ENCODE measurements around the gene PDE11A. TPM values are rescaled to one million over a fixed set of nuclear protein-coding genes. Genes with fewer than 3 reads are reported as not detected.

Gene PDE11A
- total RNA-seq, 2 donors from 2014 or later = not detected

DNA sequence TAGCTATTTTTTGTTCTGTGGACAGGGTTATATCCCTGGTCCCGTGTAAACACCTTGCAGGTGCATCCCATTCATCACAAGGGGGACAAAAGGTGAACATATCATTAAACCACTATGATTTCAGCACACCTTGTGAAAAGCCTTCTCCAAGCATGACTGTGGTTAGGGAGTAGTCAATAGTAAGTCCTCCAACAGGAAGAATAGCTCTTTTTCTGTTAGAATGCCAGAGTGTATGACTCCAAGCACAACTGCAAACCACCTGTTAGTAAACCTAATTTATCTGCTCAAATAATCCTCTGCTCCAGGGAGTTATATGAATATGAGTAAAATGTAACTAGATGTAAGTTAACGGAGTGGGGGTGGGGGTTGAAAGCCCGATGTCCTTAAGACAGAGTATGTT, 439.5 kb downstream of the PDE11A start:
- DNase-seq = no peak
- no peak overlapping the region for H3K4me3 Mint-ChIP-seq
- no peak for ATAC-seq
- peaks cover 2% of the 10 kb centered on the region for H3K36me3 Mint-ChIP-seq (ENCODE audit: low read depth)
- H3K4me1 Mint-ChIP-seq = no peaks in the 10 kb centered on the region
- H3K9me3 ChIP-seq (ENCODE audit: control insufficient read depth, low read length, poor library complexity, severe bottlenecking) = no peaks in the 10 kb centered on the region
- peaks cover 38% of the 10 kb centered on the region for H3K27me3 Mint-ChIP-seq
- no peak overlapping the region for H3K27ac Mint-ChIP-seq

DNA sequence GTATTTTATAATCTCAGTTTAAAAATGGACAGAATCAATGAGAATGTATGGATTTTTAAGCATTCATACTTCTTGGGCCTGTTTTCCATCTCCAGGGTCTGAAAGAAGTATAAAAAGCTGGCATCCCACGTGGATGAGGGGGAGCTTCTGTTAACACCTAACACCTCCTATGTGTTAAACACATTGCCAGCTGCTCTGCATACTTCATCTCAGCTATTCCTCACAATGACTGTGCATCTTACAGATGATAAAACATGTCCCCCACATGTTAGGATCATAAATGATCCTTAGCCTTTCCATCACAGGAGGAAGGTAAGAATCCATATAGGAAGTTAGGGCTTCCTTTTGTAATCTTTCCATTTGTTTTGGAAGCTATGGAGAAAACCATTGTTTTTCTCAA, 440.9 kb downstream of the PDE11A start:
- Mint-ChIP-seq H3K4me1 (no peaks in the 10 kb centered on the region), H3K36me3 (ENCODE audit: low read depth) (peaks cover 4% of the 10 kb centered on the region), H3K27ac (no peak overlapping the region), H3K4me3 (no peak overlapping the region), H3K27me3 (peaks cover 48% of the 10 kb centered on the region)
- DNase-seq (no peak), ATAC-seq (no peak)
- no peaks in the 10 kb centered on the region for H3K9me3 ChIP-seq (ENCODE audit: control insufficient read depth, low read length, poor library complexity, severe bottlenecking)

DNA sequence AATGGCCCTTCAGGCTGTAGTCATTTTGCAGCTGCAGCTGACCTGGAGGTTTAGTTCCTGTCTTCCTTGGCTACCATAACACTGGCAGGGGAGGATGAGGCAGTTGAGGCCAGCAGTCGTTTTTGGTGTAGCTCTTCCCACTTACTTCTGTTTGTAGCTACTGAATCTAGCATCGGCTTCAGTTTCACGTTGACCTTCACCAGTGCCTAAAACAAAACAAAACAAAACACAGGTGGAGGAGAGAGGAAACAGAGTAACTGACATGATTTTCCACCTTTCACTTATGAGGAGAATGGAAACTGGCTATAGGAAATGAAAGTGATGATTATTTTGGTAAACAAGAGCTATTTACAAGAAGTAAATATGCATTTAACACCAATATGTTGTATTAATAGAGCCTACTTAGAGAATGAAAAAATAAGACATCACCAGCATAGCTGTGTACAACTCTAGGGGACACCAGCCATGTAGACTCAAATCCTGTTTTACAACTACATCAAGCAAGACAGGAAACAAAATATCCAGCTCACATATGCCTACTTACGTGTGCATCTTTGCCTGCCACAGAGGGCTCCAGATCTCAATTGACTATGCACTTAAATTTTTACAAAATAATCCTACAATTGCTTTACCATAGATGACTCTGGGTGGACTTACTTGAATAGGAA, 443.1 kb downstream of the PDE11A start:
- H3K36me3 Mint-ChIP-seq (ENCODE audit: low read depth) = peaks cover 4% of the 10 kb centered on the region
- H3K27me3 Mint-ChIP-seq = peaks cover 50% of the 10 kb centered on the region
- H3K4me1 Mint-ChIP-seq = no peaks in the 10 kb centered on the region
- DNase-seq (no peak), ATAC-seq (no peak)
- H3K27ac Mint-ChIP-seq = no peak overlapping the region
- H3K9me3 ChIP-seq (ENCODE audit: control insufficient read depth, low read length, poor library complexity, severe bottlenecking) = no peaks in the 10 kb centered on the region
- no peak overlapping the region for H3K4me3 Mint-ChIP-seq

DNA sequence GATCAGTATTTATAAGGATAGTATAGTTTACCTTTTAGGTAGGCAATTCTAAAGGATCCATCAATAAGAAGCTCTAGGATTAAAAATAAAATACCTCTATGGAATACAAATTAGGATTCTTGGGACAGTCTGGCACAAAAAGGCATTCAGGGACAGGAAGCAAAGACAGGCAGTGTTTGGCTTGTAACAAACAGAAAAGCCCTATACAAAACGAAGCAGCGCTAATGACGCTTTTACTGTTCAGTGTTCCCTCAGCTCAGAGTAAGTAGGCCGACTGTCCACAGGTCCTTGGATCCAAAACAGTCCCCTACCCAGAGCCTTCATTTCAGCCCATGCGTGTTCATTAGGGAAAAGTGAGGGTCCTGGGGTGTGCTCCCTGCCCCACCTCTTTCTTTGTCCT, 443.7 kb downstream of the PDE11A start:
- Mint-ChIP-seq H3K4me1 (no peaks in the 10 kb centered on the region), H3K27ac (no peak overlapping the region), H3K36me3 (ENCODE audit: low read depth) (peaks cover 4% of the 10 kb centered on the region)

DNA sequence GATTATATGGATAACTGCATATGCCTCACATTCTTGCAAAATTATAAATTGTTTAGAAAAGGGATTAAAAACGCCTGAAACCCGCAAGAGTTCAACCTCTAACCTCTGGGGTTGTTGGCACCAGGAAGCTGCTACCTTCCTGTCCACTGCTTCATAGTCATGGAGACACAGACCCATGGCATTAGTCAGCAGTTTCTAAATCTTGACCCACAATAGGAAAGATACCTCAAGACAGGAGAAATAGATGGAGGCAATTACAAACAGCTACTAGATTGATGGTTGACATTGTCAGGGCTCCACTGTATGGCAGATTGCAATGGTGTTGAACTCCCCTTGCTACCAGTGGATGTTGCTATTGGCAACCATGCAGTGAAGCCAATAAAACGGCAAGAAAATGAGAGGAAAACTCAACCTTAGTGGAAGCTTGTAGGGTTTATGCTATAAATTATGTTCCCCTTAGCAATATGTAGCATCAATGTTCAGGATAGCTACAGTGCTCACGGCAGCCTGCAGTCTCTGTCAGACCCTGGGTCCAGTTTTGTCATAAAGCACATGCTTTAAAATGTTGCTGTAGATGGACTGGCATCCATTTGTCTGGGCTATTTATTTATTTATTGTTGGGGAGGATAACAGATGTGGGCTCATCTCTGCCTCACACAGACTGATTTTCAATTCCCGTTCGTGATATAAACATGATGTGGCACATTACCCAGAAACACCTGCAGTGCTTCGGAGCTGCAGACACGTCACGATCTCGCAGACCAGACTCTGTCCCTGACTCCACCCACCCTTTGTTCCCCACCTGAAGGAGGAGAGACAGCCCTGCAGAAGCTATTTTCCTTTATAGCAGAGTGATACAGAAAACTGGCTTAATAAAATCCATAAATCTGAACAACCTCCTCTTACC, 446.6 kb downstream of the PDE11A start:
- Mint-ChIP-seq H3K36me3 (ENCODE audit: low read depth) (peaks cover 6% of the 10 kb centered on the region), H3K4me1 (no peaks in the 10 kb centered on the region), H3K27ac (no peak overlapping the region), H3K4me3 (no peak overlapping the region), H3K27me3 (peaks cover 47% of the 10 kb centered on the region)
- H3K9me3 ChIP-seq (ENCODE audit: control insufficient read depth, low read length, poor library complexity, severe bottlenecking) = no peaks in the 10 kb centered on the region
- DNase-seq (no peak), ATAC-seq (no peak)

More for the DNA sequence above, 443.7 kb downstream of the PDE11A start:
- no peaks in the 10 kb centered on the region for H3K9me3 ChIP-seq (ENCODE audit: control insufficient read depth, low read length, poor library complexity, severe bottlenecking)
- ATAC-seq (no peak), DNase-seq (no peak)
- peaks cover 46% of the 10 kb centered on the region for H3K27me3 Mint-ChIP-seq
- no peak overlapping the region for H3K4me3 Mint-ChIP-seq

DNA sequence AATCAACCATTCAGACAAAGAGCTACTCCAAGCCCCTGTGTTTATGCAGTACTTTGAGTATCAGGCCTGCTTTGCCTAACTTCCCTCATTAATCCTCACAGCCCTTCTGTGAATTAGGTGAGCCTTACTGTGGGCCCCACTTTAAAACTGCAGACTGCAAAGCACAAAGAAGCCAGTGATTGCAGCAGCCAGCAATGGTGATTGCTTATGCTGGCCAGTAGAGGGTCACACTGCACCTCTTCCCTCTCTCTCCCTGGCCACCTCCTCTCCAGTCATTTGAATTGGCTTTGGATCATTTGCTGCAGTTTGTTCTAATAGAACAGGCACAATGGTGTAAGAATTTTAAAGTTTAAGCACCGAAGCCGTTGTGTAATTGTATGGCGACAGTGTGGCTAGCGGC, 450.1 kb downstream of the PDE11A start:
- peaks cover 5% of the 10 kb centered on the region for H3K36me3 Mint-ChIP-seq (ENCODE audit: low read depth)
- DNase-seq (no peak), ATAC-seq (no peak)
- H3K9me3 ChIP-seq (ENCODE audit: control insufficient read depth, low read length, poor library complexity, severe bottlenecking) = no peaks in the 10 kb centered on the region
- H3K27ac Mint-ChIP-seq = no peak overlapping the region
- no peak overlapping the region for H3K4me3 Mint-ChIP-seq
- H3K4me1 Mint-ChIP-seq = peaks cover 5% of the 10 kb centered on the region
- H3K27me3 Mint-ChIP-seq = peaks cover 24% of the 10 kb centered on the region

DNA sequence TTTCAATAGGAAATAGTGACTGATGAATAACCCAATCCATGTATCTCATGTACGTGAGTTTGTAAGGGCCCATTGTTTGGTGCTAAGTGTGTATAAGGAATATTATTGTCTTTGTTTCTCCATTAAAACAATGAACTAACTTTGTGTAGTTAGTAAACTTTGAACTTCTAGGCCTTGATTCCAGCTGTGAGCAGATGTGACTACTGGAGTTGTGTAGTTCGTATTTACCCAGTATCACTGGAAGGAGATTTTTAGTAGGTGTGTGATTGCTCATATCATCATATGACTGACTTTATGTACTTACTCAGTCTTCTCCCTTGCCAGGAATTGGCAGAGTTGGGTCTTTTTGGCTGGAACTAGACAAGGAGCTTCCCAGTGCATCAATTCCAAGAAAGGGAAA, 452.6 kb downstream of the PDE11A start:
- Mint-ChIP-seq H3K27me3 (peaks cover 5% of the 10 kb centered on the region), H3K4me3 (no peak overlapping the region), H3K27ac (no peak overlapping the region), H3K4me1 (peaks cover 5% of the 10 kb centered on the region), H3K36me3 (ENCODE audit: low read depth) (peaks cover 2% of the 10 kb centered on the region)
- no peaks in the 10 kb centered on the region for H3K9me3 ChIP-seq (ENCODE audit: control insufficient read depth, low read length, poor library complexity, severe bottlenecking)
- ATAC-seq (no peak), DNase-seq (no peak)

DNA sequence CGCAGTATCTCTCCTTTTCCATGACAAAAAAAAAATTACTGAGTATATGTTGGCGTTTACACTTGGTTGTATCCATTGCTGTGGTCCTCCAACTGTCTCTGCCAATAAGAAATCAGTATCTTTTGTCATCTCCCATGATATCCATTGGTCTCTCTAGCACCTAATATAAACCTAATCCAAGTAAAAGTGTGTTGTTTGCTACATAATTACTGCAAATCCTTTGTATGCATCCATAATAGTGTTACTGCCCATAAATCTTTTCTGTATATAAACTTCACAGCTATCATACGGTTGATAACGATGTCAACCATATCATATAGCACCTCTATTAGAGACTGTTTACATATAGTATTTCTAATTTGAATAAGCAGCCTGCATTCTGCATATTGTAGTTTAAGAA, 453.1 kb downstream of the PDE11A start:
- ATAC-seq (no peak), DNase-seq (no peak)
- H3K36me3 Mint-ChIP-seq (ENCODE audit: low read depth) = peaks cover 2% of the 10 kb centered on the region
- H3K27me3 Mint-ChIP-seq = peaks cover 5% of the 10 kb centered on the region
- H3K4me1 Mint-ChIP-seq = peaks cover 5% of the 10 kb centered on the region
- peak overlapping the region; percentile 42 for H3K4me3 Mint-ChIP-seq
- H3K9me3 ChIP-seq (ENCODE audit: control insufficient read depth, low read length, poor library complexity, severe bottlenecking) = no peaks in the 10 kb centered on the region
- peak overlapping the region; percentile 99 for H3K27ac Mint-ChIP-seq

DNA sequence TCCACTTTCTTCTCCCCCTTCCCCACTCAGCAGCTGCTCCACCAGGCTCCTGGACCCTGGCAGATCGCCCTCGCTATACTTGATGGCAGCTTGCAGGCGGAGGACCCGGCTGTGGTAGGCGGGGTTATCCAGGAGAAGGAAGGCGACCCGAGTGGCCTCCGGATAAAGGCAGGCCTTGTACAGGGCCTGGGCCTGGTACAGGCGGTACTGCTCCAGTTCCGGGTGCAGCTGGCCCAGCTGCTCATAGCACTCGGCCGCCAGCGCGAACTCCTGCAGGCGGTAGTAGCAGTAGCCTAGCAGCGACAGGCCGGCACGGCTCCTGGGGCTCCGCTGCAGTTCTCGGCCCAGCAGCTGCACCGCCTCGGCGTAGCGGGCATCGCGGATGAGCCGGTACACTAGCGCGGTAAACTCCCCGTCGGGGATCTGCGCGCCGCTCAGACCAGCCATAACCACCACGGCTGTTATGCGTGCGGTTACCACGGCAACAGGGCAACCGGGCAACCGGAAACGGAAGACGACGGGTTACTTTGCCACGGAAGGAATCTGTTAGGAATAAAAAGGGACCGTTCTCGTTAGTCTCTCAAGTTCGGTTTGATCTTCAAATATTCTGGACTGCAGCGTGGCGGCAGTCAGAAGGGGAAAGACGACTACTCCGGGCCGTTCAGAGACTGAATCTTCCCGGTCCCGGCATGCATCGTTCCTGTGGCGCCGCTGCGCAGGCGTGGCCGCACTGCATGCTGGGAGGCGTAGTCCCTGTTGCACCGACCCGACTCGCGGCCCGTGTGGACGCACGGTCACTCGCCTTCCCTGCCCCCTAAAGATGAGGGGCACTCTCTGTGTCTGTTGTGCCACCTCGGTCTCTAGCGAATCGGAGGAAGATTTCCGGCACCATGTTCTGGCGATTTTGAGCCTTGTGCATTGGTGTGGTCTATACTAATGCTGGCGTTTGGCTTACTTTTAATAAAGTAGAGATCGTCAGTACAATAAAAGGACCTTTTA, 454.0 kb downstream of the PDE11A start:
- peak overlapping the region; percentile 99 for H3K27ac Mint-ChIP-seq
- H3K27me3 Mint-ChIP-seq = peaks cover 5% of the 10 kb centered on the region
- H3K4me3 Mint-ChIP-seq = peak overlapping the region; percentile 93
- H3K9me3 ChIP-seq (ENCODE audit: control insufficient read depth, low read length, poor library complexity, severe bottlenecking) = no peaks in the 10 kb centered on the region
- peaks cover 2% of the 10 kb centered on the region for H3K36me3 Mint-ChIP-seq (ENCODE audit: low read depth)
- peak; percentile 94 for ATAC-seq
- peak; percentile 76 to 88 (median 81) for DNase-seq
- peaks cover 5% of the 10 kb centered on the region for H3K4me1 Mint-ChIP-seq

DNA sequence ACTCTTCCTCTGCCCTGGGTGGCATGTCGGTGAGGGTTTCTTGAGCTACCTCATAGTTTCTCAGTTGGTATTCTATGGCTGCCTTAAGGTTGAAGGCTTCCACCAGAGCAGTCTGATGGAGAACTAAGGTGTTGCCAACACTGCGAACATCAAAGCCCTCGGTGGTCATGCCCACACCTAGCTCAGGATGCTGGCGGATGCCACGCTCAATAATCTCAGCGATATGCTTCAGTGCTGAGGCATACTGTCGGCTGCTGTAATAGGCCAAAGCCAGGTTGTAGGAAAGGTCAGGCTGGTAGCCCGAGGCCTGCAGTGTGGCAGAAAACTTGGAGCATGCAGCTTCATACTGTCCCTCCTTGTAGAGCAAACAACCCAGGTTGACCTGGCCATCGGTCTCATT, 454.7 kb downstream of the PDE11A start:
- H3K4me3 Mint-ChIP-seq = peak overlapping the region; percentile 93
- DNase-seq = no peak
- no peak for ATAC-seq
- H3K9me3 ChIP-seq (ENCODE audit: control insufficient read depth, low read length, poor library complexity, severe bottlenecking) = no peaks in the 10 kb centered on the region
- H3K27me3 Mint-ChIP-seq = peaks cover 3% of the 10 kb centered on the region
- peaks cover 5% of the 10 kb centered on the region for H3K4me1 Mint-ChIP-seq
- H3K36me3 Mint-ChIP-seq (ENCODE audit: low read depth) = peaks cover 2% of the 10 kb centered on the region
- peak overlapping the region; percentile 99 for H3K27ac Mint-ChIP-seq

DNA sequence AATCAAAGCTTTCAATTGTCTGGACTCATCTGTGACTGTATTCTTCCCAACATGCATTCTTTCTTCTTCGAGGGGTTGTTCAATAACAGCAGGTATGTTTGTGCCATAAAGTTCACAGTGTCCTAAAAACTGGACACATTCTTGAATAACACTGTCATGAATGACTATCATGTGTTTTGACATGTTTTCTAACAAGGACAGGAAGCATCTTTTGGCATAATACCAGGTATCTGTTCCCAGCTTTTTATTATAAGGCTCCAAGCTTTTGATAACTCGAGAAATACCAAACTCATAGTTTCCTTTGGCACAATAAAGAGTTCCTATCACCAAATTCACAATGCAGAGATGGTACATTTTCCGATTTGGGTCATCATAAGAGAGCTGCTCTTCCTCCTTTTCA, 455.8 kb downstream of the PDE11A start:
- no peaks in the 10 kb centered on the region for H3K9me3 ChIP-seq (ENCODE audit: control insufficient read depth, low read length, poor library complexity, severe bottlenecking)
- Mint-ChIP-seq H3K4me1 (peaks cover 5% of the 10 kb centered on the region), H3K36me3 (ENCODE audit: low read depth) (no peaks in the 10 kb centered on the region), H3K27ac (no peak overlapping the region), H3K27me3 (no peaks in the 10 kb centered on the region), H3K4me3 (no peak overlapping the region)
- ATAC-seq (no peak), DNase-seq (no peak)

DNA sequence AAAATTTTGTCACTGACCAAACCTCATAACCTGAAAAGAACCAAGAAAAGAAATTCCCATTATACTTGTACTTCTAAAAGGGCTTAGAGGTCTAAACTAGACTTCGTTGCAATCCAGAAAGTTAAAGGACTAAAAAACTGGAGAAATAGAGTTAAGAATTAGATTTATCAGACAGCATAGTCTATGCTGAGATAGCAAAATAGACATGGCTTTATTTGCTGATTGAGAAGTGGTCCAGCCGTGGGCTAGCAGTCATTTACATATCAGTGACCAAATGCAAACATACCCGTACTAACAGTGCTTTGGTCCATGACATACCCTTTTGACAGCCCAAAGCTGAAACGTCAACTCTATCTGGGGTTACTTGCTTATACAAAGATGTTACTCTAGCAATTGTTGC, 456.5 kb downstream of the PDE11A start:
- Mint-ChIP-seq H3K4me3 (no peak overlapping the region), H3K36me3 (ENCODE audit: low read depth) (no peaks in the 10 kb centered on the region), H3K4me1 (peaks cover 5% of the 10 kb centered on the region), H3K27me3 (no peaks in the 10 kb centered on the region), H3K27ac (no peak overlapping the region)
- no peaks in the 10 kb centered on the region for H3K9me3 ChIP-seq (ENCODE audit: control insufficient read depth, low read length, poor library complexity, severe bottlenecking)
- DNase-seq = no peak
- ATAC-seq = no peak

DNA sequence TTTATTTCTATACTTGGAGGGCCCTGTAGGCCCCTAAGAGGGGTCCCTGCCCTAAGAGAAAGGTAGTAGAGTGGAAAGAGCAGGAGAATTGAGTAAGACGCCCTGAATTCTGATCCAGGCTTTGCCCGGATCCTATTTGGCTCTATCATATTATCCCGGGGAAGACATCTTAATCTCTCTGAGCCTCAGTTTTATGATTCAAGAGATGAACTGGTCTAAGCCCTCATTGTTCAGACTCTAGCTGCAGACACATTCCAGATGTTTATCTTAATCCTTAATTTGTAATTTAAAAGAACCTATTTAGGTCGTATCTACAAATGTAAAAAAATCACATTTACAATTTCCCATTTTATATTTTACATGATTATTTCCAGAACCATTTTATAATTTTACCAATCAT, 459.9 kb downstream of the PDE11A start:
- Mint-ChIP-seq H3K36me3 (ENCODE audit: low read depth) (peaks cover 2% of the 10 kb centered on the region), H3K4me3 (no peak overlapping the region), H3K4me1 (no peaks in the 10 kb centered on the region), H3K27me3 (peaks cover 5% of the 10 kb centered on the region), H3K27ac (no peak overlapping the region)
- ATAC-seq (no peak), DNase-seq (no peak)
- H3K9me3 ChIP-seq (ENCODE audit: control insufficient read depth, low read length, poor library complexity, severe bottlenecking) = no peaks in the 10 kb centered on the region

All from T-helper 17 cell (primary cell).